ENCODE measurements around the gene FRMD4A.

GRCh38 chr10:14087566-14087965 is 243.2 kb downstream of the FRMD4A start:
- TF ChIP-seq POLR2A (IDR thresholded peaks at IDR 0.05; ENCODE audit: extremely low read depth, insufficient read length) = no peak
- TF ChIP-seq CTCF (IDR thresholded peaks at IDR 0.05; ENCODE audit: low read depth, low read length) = no peak
- no peak for TF ChIP-seq MYC (IDR thresholded peaks at IDR 0.05; ENCODE audit: low read depth, low read length)
- TF ChIP-seq, protein P1, sequence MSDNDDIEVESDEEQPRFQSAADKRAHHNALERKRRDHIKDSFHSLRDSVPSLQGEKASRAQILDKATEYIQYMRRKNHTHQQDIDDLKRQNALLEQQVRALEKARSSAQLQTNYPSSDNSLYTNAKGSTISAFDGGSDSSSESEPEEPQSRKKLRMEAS (IDR thresholded peaks at IDR 0.05; ENCODE audit: low read depth, low read length) = no peak

Data from NB4 (cell line).